ENCODE results near the gene CTBS.

DNA sequence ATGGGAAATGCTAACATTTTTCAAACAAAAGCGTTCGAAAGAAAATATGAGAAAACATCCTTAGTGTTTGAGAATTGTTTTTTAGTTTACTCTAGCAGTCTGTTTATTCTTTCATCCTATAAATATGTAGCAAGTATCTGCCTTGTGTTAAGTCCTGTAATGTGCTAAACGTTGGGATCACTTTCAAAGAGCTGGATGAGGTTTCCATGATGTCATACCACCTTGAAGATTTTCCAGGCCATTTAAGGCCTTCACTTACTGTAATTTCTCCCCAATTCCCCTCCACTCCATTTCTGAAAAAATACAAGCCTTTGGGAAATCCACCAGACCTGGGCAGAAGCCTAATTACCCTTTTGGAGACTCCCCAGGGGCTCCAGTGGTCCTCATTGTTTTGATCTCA is 24.2 kb upstream of the CTBS start:
- TF ChIP-seq POLR2AphosphoS5 (IDR thresholded peaks at IDR 0.05; ENCODE audit: low read depth, low read length) = no peak
- no peak for TF ChIP-seq SIN3A (IDR thresholded peaks at IDR 0.05; ENCODE audit: borderline replicate concordance, insufficient read depth, low read length)
- no peak for TF ChIP-seq TAF1 (IDR thresholded peaks at IDR 0.05; ENCODE audit: borderline replicate concordance, insufficient read depth, low read length)
- TF ChIP-seq, protein P1, sequence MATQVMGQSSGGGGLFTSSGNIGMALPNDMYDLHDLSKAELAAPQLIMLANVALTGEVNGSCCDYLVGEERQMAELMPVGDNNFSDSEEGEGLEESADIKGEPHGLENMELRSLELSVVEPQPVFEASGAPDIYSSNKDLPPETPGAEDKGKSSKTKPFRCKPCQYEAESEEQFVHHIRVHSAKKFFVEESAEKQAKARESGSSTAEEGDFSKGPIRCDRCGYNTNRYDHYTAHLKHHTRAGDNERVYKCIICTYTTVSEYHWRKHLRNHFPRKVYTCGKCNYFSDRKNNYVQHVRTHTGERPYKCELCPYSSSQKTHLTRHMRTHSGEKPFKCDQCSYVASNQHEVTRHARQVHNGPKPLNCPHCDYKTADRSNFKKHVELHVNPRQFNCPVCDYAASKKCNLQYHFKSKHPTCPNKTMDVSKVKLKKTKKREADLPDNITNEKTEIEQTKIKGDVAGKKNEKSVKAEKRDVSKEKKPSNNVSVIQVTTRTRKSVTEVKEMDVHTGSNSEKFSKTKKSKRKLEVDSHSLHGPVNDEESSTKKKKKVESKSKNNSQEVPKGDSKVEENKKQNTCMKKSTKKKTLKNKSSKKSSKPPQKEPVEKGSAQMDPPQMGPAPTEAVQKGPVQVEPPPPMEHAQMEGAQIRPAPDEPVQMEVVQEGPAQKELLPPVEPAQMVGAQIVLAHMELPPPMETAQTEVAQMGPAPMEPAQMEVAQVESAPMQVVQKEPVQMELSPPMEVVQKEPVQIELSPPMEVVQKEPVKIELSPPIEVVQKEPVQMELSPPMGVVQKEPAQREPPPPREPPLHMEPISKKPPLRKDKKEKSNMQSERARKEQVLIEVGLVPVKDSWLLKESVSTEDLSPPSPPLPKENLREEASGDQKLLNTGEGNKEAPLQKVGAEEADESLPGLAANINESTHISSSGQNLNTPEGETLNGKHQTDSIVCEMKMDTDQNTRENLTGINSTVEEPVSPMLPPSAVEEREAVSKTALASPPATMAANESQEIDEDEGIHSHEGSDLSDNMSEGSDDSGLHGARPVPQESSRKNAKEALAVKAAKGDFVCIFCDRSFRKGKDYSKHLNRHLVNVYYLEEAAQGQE (IDR thresholded peaks at IDR 0.05; ENCODE audit: insufficient read depth in 1 of 2, low read depth in 2 of 2, low read length in 2 of 2) = no peak

Measured in PFSK-1 (cell line).